HEK293 (cell line): ENCODE measurements around the gene OGFOD3.
A peak's percentile ranks its signal among the peaks of the same experiment; 100 is the strongest.

ENCODE experiments used
- CTCF ChIA-PET: fragments of 350-600 bp; formaldehyde crosslinking; extraction: SDS; loops from one replicate; lab custom pipeline; 2021; ENCODE audit warnings: antibody characterized with exemption; lab: Yijun Ruan, JAX
- POLR2A ChIA-PET: fragments of 300-600 bp; formaldehyde crosslinking; extraction: SDS; loops from one replicate; lab custom pipeline; 2020; ENCODE audit warnings: antibody characterized with exemption, inconsistent platforms; lab: Yijun Ruan, JAX
- H3K27ac ChIP-seq: fragments of 200-500 bp; sonication (Bioruptor generic); 2 replicates; pipeline ENCODE4 v1.5.1; 2014; ENCODE audit warnings: low read depth, low read length, control low read depth, inconsistent platforms; ENCODE audit errors: extremely low read depth
- H3K36me3 ChIP-seq, 2 experiments: fragments of 200-500 bp in 1 of 2; sonication (Bioruptor generic) in 1 of 2; 1 replicate in 1 of 2; 2 replicates in 1 of 2; pipeline ENCODE4 v1.5.1; 2014 to 2017; ENCODE audit warnings: inconsistent platforms in 2 of 2, low read length in 2 of 2; ENCODE audit not compliant: control insufficient read depth in 2 of 2, insufficient read depth in 1 of 2
- H3K4me1 ChIP-seq: fragments of 200-500 bp; sonication (Bioruptor generic); 2 replicates; pipeline ENCODE4 v1.5.1; 2014; ENCODE audit warnings: mild to moderate bottlenecking, low read length, inconsistent platforms; ENCODE audit not compliant: control insufficient read depth, insufficient read depth
- H3K4me3 ChIP-seq: 2 replicates; pipeline ENCODE4 v1.5.1; 2011; ENCODE audit warnings: low read depth, mild to moderate bottlenecking, control low read depth, low read length, moderate library complexity
- H3K9me3 ChIP-seq: fragments of 200-500 bp; sonication (Bioruptor generic); 2 replicates; pipeline ENCODE4 v1.5.1; 2014; ENCODE audit warnings: low read depth, low read length, inconsistent platforms; ENCODE audit not compliant: control insufficient read depth, insufficient read depth
- GLIS1 ChIP-seq: fragments of 450-650 bp; formaldehyde crosslinking; IDR thresholded peaks from 2 replicates; pipeline ENCODE4 v1.5.1; 2016; ENCODE audit warnings: missing biosample characterization, missing genetic modification characterization
- GLIS2 ChIP-seq: fragments of 450-650 bp; formaldehyde crosslinking; IDR thresholded peaks from 2 replicates; pipeline ENCODE4 v1.5.1; 2016; ENCODE audit warnings: missing biosample characterization, missing genetic modification characterization
- KLF1 ChIP-seq: fragments of 450-650 bp; formaldehyde crosslinking; IDR thresholded peaks from 2 replicates; pipeline ENCODE4 v1.5.1; 2016; ENCODE audit warnings: missing biosample characterization, missing genetic modification characterization
- KLF17 ChIP-seq: fragments of 450-650 bp; formaldehyde crosslinking; IDR thresholded peaks from 2 replicates; pipeline ENCODE4 v1.5.1; 2016; ENCODE audit warnings: missing biosample characterization, missing genetic modification characterization
- PRDM10 ChIP-seq: fragments of 450-650 bp; formaldehyde crosslinking; IDR thresholded peaks from 2 replicates; pipeline ENCODE4 v1.5.1; 2016; ENCODE audit warnings: missing biosample characterization, missing genetic modification characterization
- SP3 ChIP-seq: fragments of 450-650 bp; formaldehyde crosslinking; IDR thresholded peaks from 2 replicates; pipeline ENCODE4 v1.5.1; 2016; ENCODE audit warnings: missing biosample characterization, missing genetic modification characterization
- WT1 ChIP-seq: fragments of 450-650 bp; formaldehyde crosslinking; IDR thresholded peaks from 2 replicates; pipeline ENCODE4 v1.5.1; 2016; ENCODE audit warnings: missing biosample characterization, missing genetic modification characterization
- ZBTB44 ChIP-seq: fragments of 450-650 bp; IDR thresholded peaks from 2 replicates; pipeline ENCODE4 v1.5.1; 2018; ENCODE audit warnings: missing biosample characterization, mild to moderate bottlenecking, missing genetic modification characterization
- ZFP69B ChIP-seq: fragments of 450-650 bp; formaldehyde crosslinking; IDR thresholded peaks from 2 replicates; pipeline ENCODE4 v1.5.1; 2016; ENCODE audit warnings: missing biosample characterization, missing genetic modification characterization
- ZIC2 ChIP-seq: fragments of 450-650 bp; formaldehyde crosslinking; IDR thresholded peaks from 2 replicates; pipeline ENCODE4 v1.5.1; 2016; ENCODE audit warnings: missing biosample characterization, missing genetic modification characterization
- ZNF16 ChIP-seq: fragments of 450-650 bp; formaldehyde crosslinking; IDR thresholded peaks from 2 replicates; pipeline ENCODE4 v1.5.1; 2016; ENCODE audit warnings: low read depth, missing biosample characterization, missing genetic modification characterization
- ZNF214 ChIP-seq: fragments of 450-650 bp; formaldehyde crosslinking; IDR thresholded peaks from 2 replicates; pipeline ENCODE4 v1.5.1; 2017; ENCODE audit warnings: missing biosample characterization, mild to moderate bottlenecking, missing genetic modification characterization, borderline replicate concordance
- ZNF341 ChIP-seq: fragments of 450-650 bp; formaldehyde crosslinking; IDR thresholded peaks from 2 replicates; pipeline ENCODE4; 2016; ENCODE audit warnings: low read depth, missing biosample characterization, missing genetic modification characterization
- ZNF423 ChIP-seq: fragments of 450-650 bp; formaldehyde crosslinking; IDR thresholded peaks from 2 replicates; pipeline ENCODE4 v1.5.1; 2016; ENCODE audit warnings: missing biosample characterization, missing genetic modification characterization
- ZNF549 ChIP-seq: fragments of 450-650 bp; IDR thresholded peaks from 2 replicates; pipeline ENCODE4 v1.5.1; 2018; ENCODE audit warnings: missing biosample characterization, missing genetic modification characterization, mild to moderate bottlenecking, inconsistent platforms, moderate library complexity
- ZNF560 ChIP-seq: fragments of 450-650 bp; formaldehyde crosslinking; IDR thresholded peaks from 2 replicates; pipeline ENCODE4 v1.5.1; 2017; ENCODE audit warnings: missing biosample characterization, missing genetic modification characterization, borderline replicate concordance
- ZNF571 ChIP-seq: fragments of 450-650 bp; formaldehyde crosslinking; IDR thresholded peaks from 2 replicates; pipeline ENCODE4 v1.5.0; 2017; ENCODE audit warnings: missing biosample characterization, missing genetic modification characterization
- TF ChIP-seq, protein P1 (sequence below): fragments of 450-650 bp; formaldehyde crosslinking; IDR thresholded peaks from 2 replicates; pipeline ENCODE4 v1.5.1; 2017; ENCODE audit warnings: missing biosample characterization, mild to moderate bottlenecking, missing genetic modification characterization, moderate library complexity
- TF ChIP-seq, protein P2 (sequence below): fragments of 450-650 bp; formaldehyde crosslinking; IDR thresholded peaks from 2 replicates; pipeline ENCODE4 v1.5.1; 2017; ENCODE audit warnings: missing biosample characterization, missing genetic modification characterization

The OGFOD3 gene

GRCh38 chr17:82386255-82386831, 32.0 kb downstream of the OGFOD3 start:
- Histone ChIP-seq H3K27ac (no peak overlapping the region), H3K36me3 (peaks cover 0 to under 1% of the 10 kb centered on the region in 2 experiments; a peak in 1 of 3 replicates), H3K9me3 (no peaks in the 10 kb centered on the region), H3K4me3 (no peak overlapping the region), H3K4me1 (no peaks in the 10 kb centered on the region)
- TF ChIP-seq GLIS1 (tag by site-specific recombination): peak; percentile 42
- peak; percentile 67 for TF ChIP-seq KLF17
- peak; percentile 85 for TF ChIP-seq KLF1 (tag by site-specific recombination)
- TF ChIP-seq ZNF560 (tag by site-specific recombination): no peak
- TF ChIP-seq ZNF549 (tag by site-specific recombination): no peak
- no peak for TF ChIP-seq ZFP69B (tag by site-specific recombination)
- no peak for TF ChIP-seq ZNF214 (tag by site-specific recombination)
- TF ChIP-seq WT1 (tag by site-specific recombination): peak; percentile 76
- no peak for TF ChIP-seq ZNF571 (tag by site-specific recombination)
- TF ChIP-seq ZNF341: peak; percentile 81
- POLR2A ChIA-PET: no interaction called here
- CTCF ChIA-PET: no interaction called here

GRCh38 chr17:82385559-82386254, 32.7 kb downstream of the OGFOD3 start:
- no peaks in the 10 kb centered on the region for H3K4me1 ChIP-seq
- H3K36me3 ChIP-seq: no peaks in the 10 kb centered on the region
- POLR2A ChIA-PET: interaction anchor here (0.6 kb wide), 1 partner anchor 15 kb away, joined by 3 read pairs; no protein-coding TSS in a partner anchor
- CTCF ChIA-PET: interaction anchor here (0.6 kb wide), 1 partner anchor 140 kb away, joined by 3 read pairs; no protein-coding TSS in a partner anchor
- TF ChIP-seq SP3 (tag by site-specific recombination) (peak; percentile 32; the same call in 1 of the 2 replicates), ZBTB44 (tag by site-specific recombination) (no peak)
- TF ChIP-seq, all 188 proteins: peak for 1
- Histone ChIP-seq H3K9me3 (no peaks in the 10 kb centered on the region), H3K4me3 (no peak overlapping the region), H3K27ac (no peak overlapping the region)

DNA sequence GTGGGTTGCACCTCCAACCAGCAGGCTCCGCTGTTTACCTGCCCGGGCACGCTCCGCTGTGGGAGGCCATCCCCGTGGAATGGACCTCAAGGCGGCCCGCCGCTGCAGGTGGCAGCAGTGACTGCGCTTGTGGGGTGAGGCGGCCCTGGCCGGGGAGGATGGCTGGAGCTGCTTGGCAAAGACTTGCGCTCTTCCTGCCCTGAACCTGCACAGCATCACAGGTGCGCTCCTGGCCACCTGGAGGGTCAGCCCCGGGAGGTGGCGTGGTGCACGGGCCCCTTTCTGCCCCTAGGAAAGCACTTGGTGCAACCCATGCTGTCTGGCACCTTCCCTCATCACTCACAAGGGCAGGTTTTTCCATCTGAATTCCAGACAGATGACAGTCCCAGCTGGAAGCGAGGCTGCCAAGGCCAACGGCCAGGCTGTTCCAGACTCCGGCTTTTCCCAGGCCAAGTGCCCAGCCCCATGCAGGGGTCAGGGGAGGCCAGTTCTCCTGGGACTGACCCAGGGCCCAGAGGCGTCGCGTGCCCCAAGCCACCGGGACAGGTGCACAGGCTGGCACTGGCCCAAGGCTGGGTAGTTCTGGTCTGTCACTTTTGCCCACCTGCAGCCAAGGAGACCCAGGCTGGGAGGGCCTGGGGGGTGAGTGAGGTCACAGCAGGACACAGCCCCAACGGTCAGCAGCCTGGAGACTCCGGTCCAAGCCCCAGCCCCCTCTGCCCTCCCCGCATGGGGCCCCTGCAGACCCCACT, 33.5 kb downstream of the OGFOD3 start:
- ChIA-PET CTCF (interaction anchor here (0.5 to 0.6 kb wide), 2 partner anchors 139 to 563 kb away, joined by 3 to 5 read pairs; no protein-coding TSS in a partner anchor), POLR2A (interaction anchor here (0.6 kb wide), 1 partner anchor 14 kb away, joined by 3 read pairs; no protein-coding TSS in a partner anchor)
- Histone ChIP-seq H3K9me3 (no peaks in the 10 kb centered on the region), H3K4me3 (no peak overlapping the region), H3K4me1 (no peaks in the 10 kb centered on the region), H3K36me3 (no peaks in the 10 kb centered on the region), H3K27ac (no peak overlapping the region)
- TF ChIP-seq GLIS2 (tag by site-specific recombination): peak; percentile 59
- TF ChIP-seq, protein P1, sequence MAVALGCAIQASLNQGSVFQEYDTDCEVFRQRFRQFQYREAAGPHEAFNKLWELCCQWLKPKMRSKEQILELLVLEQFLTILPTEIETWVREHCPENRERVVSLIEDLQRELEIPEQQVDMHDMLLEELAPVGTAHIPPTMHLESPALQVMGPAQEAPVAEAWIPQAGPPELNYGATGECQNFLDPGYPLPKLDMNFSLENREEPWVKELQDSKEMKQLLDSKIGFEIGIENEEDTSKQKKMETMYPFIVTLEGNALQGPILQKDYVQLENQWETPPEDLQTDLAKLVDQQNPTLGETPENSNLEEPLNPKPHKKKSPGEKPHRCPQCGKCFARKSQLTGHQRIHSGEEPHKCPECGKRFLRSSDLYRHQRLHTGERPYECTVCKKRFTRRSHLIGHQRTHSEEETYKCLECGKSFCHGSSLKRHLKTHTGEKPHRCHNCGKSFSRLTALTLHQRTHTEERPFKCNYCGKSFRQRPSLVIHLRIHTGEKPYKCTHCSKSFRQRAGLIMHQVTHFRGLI (tag by site-specific recombination): no peak
- TF ChIP-seq, protein P2, sequence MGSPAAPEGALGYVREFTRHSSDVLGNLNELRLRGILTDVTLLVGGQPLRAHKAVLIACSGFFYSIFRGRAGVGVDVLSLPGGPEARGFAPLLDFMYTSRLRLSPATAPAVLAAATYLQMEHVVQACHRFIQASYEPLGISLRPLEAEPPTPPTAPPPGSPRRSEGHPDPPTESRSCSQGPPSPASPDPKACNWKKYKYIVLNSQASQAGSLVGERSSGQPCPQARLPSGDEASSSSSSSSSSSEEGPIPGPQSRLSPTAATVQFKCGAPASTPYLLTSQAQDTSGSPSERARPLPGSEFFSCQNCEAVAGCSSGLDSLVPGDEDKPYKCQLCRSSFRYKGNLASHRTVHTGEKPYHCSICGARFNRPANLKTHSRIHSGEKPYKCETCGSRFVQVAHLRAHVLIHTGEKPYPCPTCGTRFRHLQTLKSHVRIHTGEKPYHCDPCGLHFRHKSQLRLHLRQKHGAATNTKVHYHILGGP: peak; percentile 57; the same call in 1 of the 2 replicates
- TF ChIP-seq ZIC2 (tag by site-specific recombination): peak; percentile 57; the same call in 1 of the 2 replicates
- peak; percentile 46; the same call in 1 of the 2 replicates for TF ChIP-seq ZNF423 (tag by site-specific recombination)
- peak; percentile 97 for TF ChIP-seq PRDM10 (tag by site-specific recombination)
- TF ChIP-seq ZNF16: no peak
